Colonic mucosa (tissue), 4 donors: Measurements from ENCODE around the gene GLI1. TPM values are rescaled to one million over a fixed set of nuclear protein-coding genes. Genes with fewer than 3 reads are reported as not detected.
"Not testable (repeated sequence)": the region's sequence is repeated elsewhere in the genome, so short reads cannot be mapped to it uniquely, and the experiment has no call there.

Source experiments
- DNase-seq: peaks from one replicate; pipeline ENCODE4 v3.0.0-alpha.2; 2020
- H3K27ac ChIP-seq: fragments of 200-600 bp; one replicate; pipeline ENCODE4 v1.8.0; 2021
- H3K27me3 ChIP-seq: fragments of 200-600 bp; one replicate; pipeline ENCODE4 v1.8.0; 2021
- H3K36me3 ChIP-seq: fragments of 200-600 bp; one replicate; pipeline ENCODE4 v1.8.0; 2021
- H3K4me1 ChIP-seq: fragments of 200-600 bp; one replicate; pipeline ENCODE4 v1.8.0; 2021; ENCODE audit warnings: mild to moderate bottlenecking
- H3K4me3 ChIP-seq: fragments of 200-600 bp; one replicate; pipeline ENCODE4 v1.8.0; 2021
- H3K9ac ChIP-seq, 2 donors: one replicate each; pipeline ENCODE4 v1.7.0; 2013; ENCODE audit warnings: control low read depth in 2 of 2, low read depth in 2 of 2, low read length in 2 of 2
- H3K9me3 ChIP-seq: fragments of 200-600 bp; one replicate; pipeline ENCODE4 v1.8.0; 2021
- intact Hi-C: fragments of 100-400 bp; cut with DNase I; formaldehyde crosslinking; loops from one replicate; pipeline ENCODE4 v1.14.1; 2022
- total RNA-seq, 2 donors: library from RNA; stranded (reverse); fragmentation: NEBNext Ultra II Directional in 1 of 2; extraction: Animal tissue kit (Norgen Biotek cat#: 25700) in 1 of 2; gene quantifications; one replicate each; pipeline ENCODE4 v1.2.1, GENCODE V29; 2021
- TF ChIP-seq, protein P1 (sequence below): fragments of 200-600 bp; IDR thresholded peaks from one replicate; pipeline ENCODE4 v1.8.0; 2022; ENCODE audit warnings: antibody characterized with exemption, mild to moderate bottlenecking
- donor health status: healthy.
- donor health status: DM: no; HTN: no; CAD: no.
- donor health status: DM: no; HTN: no; CAD: no.

Gene GLI1
- total RNA-seq, 2 donors from 2014 or later, result 1.4 to 2.0 TPM

DNA sequence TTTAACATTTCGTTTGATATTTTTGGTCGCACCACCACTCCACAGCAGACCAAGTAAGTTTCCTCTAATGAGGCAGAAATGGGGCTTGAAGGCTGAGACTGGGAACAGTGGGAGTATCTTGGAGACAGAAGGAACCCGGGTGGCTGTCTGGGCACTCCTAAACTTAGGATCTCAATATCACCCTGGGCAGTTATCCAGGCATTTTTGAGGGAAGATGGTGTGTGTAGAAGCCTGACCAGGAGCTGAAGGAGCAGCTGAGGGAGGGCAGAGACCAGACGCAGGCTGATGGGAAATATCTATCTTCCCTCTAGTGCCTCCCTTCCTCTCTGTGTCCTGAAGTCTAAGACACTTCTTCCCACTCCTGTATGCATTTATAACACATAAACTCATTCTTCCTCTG is 39.0 kb downstream of the GLI1 start:
- Histone ChIP-seq H3K9me3 (no peaks in the 10 kb centered on the region), H3K27ac (no peak overlapping the region), H3K4me3 (no peak overlapping the region), H3K27me3 (no peaks in the 10 kb centered on the region), H3K9ac (no peak overlapping the region), H3K36me3 (no peaks in the 10 kb centered on the region), H3K4me1 (no peaks in the 10 kb centered on the region)
- DNase-seq, result no peak
- TF ChIP-seq, protein P1, sequence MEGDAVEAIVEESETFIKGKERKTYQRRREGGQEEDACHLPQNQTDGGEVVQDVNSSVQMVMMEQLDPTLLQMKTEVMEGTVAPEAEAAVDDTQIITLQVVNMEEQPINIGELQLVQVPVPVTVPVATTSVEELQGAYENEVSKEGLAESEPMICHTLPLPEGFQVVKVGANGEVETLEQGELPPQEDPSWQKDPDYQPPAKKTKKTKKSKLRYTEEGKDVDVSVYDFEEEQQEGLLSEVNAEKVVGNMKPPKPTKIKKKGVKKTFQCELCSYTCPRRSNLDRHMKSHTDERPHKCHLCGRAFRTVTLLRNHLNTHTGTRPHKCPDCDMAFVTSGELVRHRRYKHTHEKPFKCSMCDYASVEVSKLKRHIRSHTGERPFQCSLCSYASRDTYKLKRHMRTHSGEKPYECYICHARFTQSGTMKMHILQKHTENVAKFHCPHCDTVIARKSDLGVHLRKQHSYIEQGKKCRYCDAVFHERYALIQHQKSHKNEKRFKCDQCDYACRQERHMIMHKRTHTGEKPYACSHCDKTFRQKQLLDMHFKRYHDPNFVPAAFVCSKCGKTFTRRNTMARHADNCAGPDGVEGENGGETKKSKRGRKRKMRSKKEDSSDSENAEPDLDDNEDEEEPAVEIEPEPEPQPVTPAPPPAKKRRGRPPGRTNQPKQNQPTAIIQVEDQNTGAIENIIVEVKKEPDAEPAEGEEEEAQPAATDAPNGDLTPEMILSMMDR, result no peak
- intact Hi-C loops, result no loop called here

DNA sequence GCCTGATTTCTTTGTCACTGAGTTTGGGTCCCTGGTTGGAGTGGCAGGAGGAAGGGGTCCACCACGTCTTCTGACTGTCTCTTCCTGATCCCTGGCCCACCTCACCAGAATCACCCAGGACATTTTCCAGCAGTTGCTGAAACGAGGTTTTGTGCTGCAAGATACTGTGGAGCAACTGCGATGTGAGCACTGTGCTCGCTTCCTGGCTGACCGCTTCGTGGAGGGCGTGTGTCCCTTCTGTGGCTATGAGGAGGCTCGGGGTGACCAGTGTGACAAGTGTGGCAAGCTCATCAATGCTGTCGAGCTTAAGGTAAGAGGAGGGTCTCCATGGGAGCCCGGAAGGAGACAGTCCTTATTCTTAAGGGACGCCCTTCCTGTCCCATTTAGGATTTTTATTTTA is 40.6 kb downstream of the GLI1 start:
- DNase-seq, result no peak
- H3K27ac ChIP-seq, result no peak overlapping the region
- intact Hi-C loops, result no loop called here
- no peaks in the 10 kb centered on the region for H3K27me3 ChIP-seq
- H3K4me1 ChIP-seq, result no peaks in the 10 kb centered on the region
- H3K9ac ChIP-seq, result no peak overlapping the region
- no peaks in the 10 kb centered on the region for H3K9me3 ChIP-seq
- TF ChIP-seq, protein P1, result no peak
- no peak overlapping the region for H3K4me3 ChIP-seq
- H3K36me3 ChIP-seq, result peaks cover 1% of the 10 kb centered on the region

DNA sequence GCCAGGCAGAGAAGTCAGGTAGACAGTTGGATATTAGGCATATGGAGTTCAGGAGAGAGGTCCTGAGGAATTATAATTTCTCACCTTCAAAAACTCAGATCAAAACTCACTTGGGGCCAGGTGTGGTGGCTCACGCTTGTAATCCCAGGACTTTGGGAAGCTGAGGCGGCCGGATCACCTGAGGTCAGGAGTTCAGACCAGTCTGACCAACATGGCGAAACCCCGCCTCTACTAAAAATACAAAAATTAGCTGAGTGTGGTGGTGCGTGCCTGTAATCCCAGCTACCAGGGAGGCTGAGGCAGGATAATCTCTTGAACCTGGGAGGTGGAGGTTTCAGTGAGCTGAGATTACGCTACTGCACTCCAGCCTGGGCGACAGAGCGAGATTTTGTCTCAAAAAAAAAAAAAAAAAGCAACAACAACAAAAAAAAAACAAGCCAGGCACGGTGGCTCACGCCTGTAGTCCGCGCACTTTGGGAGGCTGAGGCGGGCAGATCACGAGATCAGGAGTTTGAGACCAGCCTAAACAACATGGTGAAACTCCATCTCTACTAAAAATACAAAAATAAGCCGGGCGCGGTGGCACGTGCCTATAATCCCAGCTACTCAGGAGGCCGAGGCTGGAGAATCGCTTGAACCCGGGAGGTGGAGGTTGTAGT is 42.9 kb downstream of the GLI1 start:
- not testable (repeated sequence) for DNase-seq

DNA sequence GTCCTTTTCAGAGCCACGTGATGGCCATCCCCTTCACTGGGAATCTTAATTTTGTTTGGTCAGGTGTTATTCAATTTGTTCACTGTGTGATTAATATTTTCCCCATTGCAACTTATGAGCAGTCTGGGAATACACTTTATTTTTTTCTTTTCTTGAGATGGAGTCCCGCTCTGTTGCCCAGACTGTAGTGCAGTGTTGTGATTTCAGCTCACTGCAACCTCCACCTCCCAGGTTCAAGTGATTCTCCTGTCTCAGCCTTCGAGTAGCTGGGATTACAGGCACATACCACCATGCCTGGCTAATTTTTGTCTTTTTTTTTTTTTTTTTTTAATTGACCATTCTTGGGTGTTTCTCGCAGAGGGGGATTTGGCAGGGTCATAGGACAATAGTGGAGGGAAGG is 47.0 kb downstream of the GLI1 start:
- DNase-seq, H3K9ac ChIP-seq, H3K27ac ChIP-seq, H3K4me3 ChIP-seq, H3K27me3 ChIP-seq, H3K9me3 ChIP-seq, H3K4me1 ChIP-seq, intact Hi-C loops: not testable (repeated sequence)
- peaks cover 12% of the 10 kb centered on the region for H3K36me3 ChIP-seq

More for the DNA sequence above, 42.9 kb downstream of the GLI1 start:
- H3K27ac ChIP-seq, H3K36me3 ChIP-seq, H3K27me3 ChIP-seq, H3K4me3 ChIP-seq, intact Hi-C loops, H3K9ac ChIP-seq, H3K9me3 ChIP-seq, H3K4me1 ChIP-seq: not testable (repeated sequence)

DNA sequence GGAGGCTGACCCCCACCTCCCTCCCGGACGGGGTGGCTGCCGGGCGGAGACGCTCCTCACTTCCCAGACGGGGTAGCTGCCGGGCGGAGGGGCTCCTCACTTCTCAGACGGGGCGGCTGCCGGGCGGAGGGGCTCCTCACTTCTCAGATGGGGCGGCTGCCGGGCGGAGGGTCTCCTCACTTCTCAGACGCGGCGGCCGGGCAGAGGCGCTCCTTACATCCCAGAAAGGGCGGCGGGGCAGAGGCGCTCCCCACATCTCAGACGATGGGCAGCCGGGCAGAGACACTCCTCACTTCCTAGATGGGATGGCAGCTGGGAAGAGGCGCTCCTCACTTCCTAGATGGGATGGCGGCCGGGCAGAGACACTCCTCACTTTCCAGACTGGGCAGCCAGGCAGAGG is 48.2 kb downstream of the GLI1 start:
- DNase-seq, H3K27me3 ChIP-seq, H3K4me3 ChIP-seq, H3K9ac ChIP-seq, H3K9me3 ChIP-seq, intact Hi-C loops, H3K27ac ChIP-seq, H3K4me1 ChIP-seq: not testable (repeated sequence)
- H3K36me3 ChIP-seq, result peaks cover 12% of the 10 kb centered on the region

DNA sequence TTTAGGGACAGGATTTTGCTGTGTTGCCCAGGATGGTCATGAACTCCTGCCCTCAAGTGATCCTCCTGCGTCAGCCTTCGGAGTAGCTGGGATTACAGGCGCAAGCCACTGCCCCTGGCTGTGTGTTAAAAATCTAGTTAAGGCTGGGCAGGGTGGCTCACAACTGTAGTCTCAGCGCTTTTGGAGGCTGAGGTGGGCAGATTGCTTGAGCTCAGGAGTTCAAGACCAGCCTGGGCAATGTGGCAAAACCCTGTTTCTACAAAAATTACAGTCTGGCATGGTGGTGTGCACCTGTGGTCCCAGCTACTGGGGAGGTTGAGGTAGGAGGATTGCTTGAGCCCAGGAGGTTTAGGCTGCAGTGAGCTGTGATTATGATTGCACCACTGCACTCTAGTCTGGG is 51.6 kb downstream of the GLI1 start:
- Histone ChIP-seq H3K9ac (no peak overlapping the region), H3K9me3 (no peaks in the 10 kb centered on the region), H3K4me1 (no peaks in the 10 kb centered on the region), H3K4me3 (no peak overlapping the region), H3K36me3 (peaks cover 15% of the 10 kb centered on the region), H3K27me3 (no peaks in the 10 kb centered on the region), H3K27ac (no peak overlapping the region)
- DNase-seq, result no peak
- intact Hi-C loops, result no loop called here
- TF ChIP-seq, protein P1, result no peak

DNA sequence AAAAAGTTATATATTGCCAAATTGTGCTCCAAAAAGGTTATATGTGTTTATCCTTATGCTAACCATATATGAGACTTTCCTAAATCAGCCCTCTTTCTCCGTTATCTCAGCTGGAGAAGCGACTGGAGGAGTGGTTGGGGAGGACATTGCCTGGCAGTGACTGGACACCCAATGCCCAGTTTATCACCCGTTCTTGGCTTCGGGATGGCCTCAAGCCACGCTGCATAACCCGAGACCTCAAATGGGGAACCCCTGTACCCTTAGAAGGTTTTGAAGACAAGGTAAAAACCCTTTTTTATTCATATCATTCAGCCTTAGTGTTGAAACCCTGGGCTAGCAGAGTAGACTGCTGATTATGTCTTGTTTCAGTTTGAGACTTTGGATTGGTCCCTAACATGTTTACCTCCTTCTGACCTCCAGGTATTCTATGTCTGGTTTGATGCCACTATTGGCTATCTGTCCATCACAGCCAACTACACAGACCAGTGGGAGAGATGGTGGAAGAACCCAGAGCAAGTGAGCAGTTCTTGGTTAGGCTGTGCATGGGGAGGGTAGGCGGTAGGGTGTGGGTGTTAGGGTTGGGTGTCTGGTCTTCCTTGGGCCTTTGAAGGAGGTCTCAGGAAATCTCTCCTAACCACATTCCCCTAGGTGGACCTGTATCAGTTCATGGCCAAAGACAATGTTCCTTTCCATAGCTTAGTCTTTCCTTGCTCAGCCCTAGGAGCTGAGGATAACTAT is 52.2 kb downstream of the GLI1 start:
- no peaks in the 10 kb centered on the region for H3K4me1 ChIP-seq
- TF ChIP-seq, protein P1, result no peak
- no peak overlapping the region for H3K4me3 ChIP-seq
- no peaks in the 10 kb centered on the region for H3K9me3 ChIP-seq
- no peaks in the 10 kb centered on the region for H3K27me3 ChIP-seq
- H3K36me3 ChIP-seq, result peaks cover 21% of the 10 kb centered on the region
- H3K27ac ChIP-seq, result no peak overlapping the region
- intact Hi-C loops, result no loop called here
- no peak for DNase-seq
- no peak overlapping the region for H3K9ac ChIP-seq
